ENCODE results near the gene SCRN1. TPM values are rescaled to one million over a fixed set of nuclear protein-coding genes. Genes with fewer than 3 reads are reported as not detected.
"Not testable (repeated sequence)": the region's sequence is repeated elsewhere in the genome, so short reads cannot be mapped to it uniquely, and the experiment has no call there.

Gene SCRN1
- total RNA-seq, 1 experiment from 2014 or later = 81.6 TPM

GRCh38 chr7:29893351-29893965 lies 96.1 kb downstream of the SCRN1 start:
- H3K9me3 ChIP-seq (replicated peaks) = no peaks in the 10 kb centered on the region
- no peaks in the 10 kb centered on the region for H3K4me1 ChIP-seq (replicated peaks)
- no peak overlapping the region for H3K4me3 ChIP-seq
- no peaks in the 10 kb centered on the region for H3K36me3 ChIP-seq
- no peak overlapping the region for H3K27ac ChIP-seq
- no peak for DNase-seq (ENCODE audit: low read depth in 1 of 2, low spot score in 2 of 2)
- H3K27me3 ChIP-seq (replicated peaks) = no peaks in the 10 kb centered on the region

GRCh38 chr7:29892231-29892630 lies 97.4 kb downstream of the SCRN1 start:
- H3K9me3 ChIP-seq (replicated peaks) = no peaks in the 10 kb centered on the region
- no peak overlapping the region for H3K4me3 ChIP-seq
- no peaks in the 10 kb centered on the region for H3K36me3 ChIP-seq
- no peaks in the 10 kb centered on the region for H3K27me3 ChIP-seq (replicated peaks)
- H3K27ac ChIP-seq = no peak overlapping the region
- H3K4me1 ChIP-seq (replicated peaks) = no peaks in the 10 kb centered on the region
- DNase-seq (ENCODE audit: low read depth in 1 of 2, low spot score in 2 of 2) = no peak

GRCh38 chr7:29891766-29892165 lies 97.8 kb downstream of the SCRN1 start:
- H3K36me3 ChIP-seq = no peaks in the 10 kb centered on the region
- H3K9me3 ChIP-seq (replicated peaks) = no peaks in the 10 kb centered on the region
- no peak overlapping the region for H3K4me3 ChIP-seq
- no peaks in the 10 kb centered on the region for H3K27me3 ChIP-seq (replicated peaks)
- H3K27ac ChIP-seq = no peak overlapping the region
- H3K4me1 ChIP-seq (replicated peaks) = no peaks in the 10 kb centered on the region
- no peak for DNase-seq (ENCODE audit: low read depth in 1 of 2, low spot score in 2 of 2)

- not testable (repeated sequence) for H3K4me1 ChIP-seq (replicated peaks); H3K27ac ChIP-seq; H3K9me3 ChIP-seq (replicated peaks); H3K36me3 ChIP-seq; H3K4me3 ChIP-seq; DNase-seq (ENCODE audit: low read depth in 1 of 2, low spot score in 2 of 2); H3K27me3 ChIP-seq (replicated peaks)
Measured at GRCh38 chr7:29890786-29891185, 98.8 kb downstream of the SCRN1 start.

GRCh38 chr7:29890251-29890650 lies 99.3 kb downstream of the SCRN1 start:
- Histone ChIP-seq H3K4me1 (replicated peaks) (no peaks in the 10 kb centered on the region), H3K27me3 (replicated peaks) (no peaks in the 10 kb centered on the region), H3K9me3 (replicated peaks) (no peaks in the 10 kb centered on the region), H3K27ac (no peak overlapping the region), H3K36me3 (no peaks in the 10 kb centered on the region), H3K4me3 (no peak overlapping the region)
- no peak for DNase-seq (ENCODE audit: low read depth in 1 of 2, low spot score in 2 of 2)

GRCh38 chr7:29889288-29889687 lies 100.3 kb downstream of the SCRN1 start:
- Histone ChIP-seq H3K36me3 (no peaks in the 10 kb centered on the region), H3K4me3 (no peak overlapping the region), H3K27me3 (replicated peaks) (no peaks in the 10 kb centered on the region), H3K9me3 (replicated peaks) (no peaks in the 10 kb centered on the region), H3K4me1 (replicated peaks) (no peaks in the 10 kb centered on the region), H3K27ac (no peak overlapping the region)
- no peak for DNase-seq (ENCODE audit: low read depth in 1 of 2, low spot score in 2 of 2)

GRCh38 chr7:29888006-29888405 lies 101.6 kb downstream of the SCRN1 start:
- Histone ChIP-seq H3K27ac (no peak overlapping the region), H3K27me3 (replicated peaks) (no peaks in the 10 kb centered on the region), H3K4me1 (replicated peaks) (no peaks in the 10 kb centered on the region), H3K4me3 (no peak overlapping the region), H3K9me3 (replicated peaks) (no peaks in the 10 kb centered on the region), H3K36me3 (no peaks in the 10 kb centered on the region)
- no peak for DNase-seq (ENCODE audit: low read depth in 1 of 2, low spot score in 2 of 2)

- DNase-seq (ENCODE audit: low read depth in 1 of 2, low spot score in 2 of 2) = no peak
- Histone ChIP-seq H3K4me3 (no peak overlapping the region), H3K9me3 (replicated peaks) (no peaks in the 10 kb centered on the region), H3K36me3 (no peaks in the 10 kb centered on the region), H3K27ac (no peak overlapping the region), H3K27me3 (replicated peaks) (no peaks in the 10 kb centered on the region), H3K4me1 (replicated peaks) (no peaks in the 10 kb centered on the region)
Measured at GRCh38 chr7:29886827-29887226, 102.8 kb downstream of the SCRN1 start.

- Histone ChIP-seq H3K27me3 (replicated peaks) (no peaks in the 10 kb centered on the region), H3K9me3 (replicated peaks) (no peaks in the 10 kb centered on the region), H3K36me3 (no peaks in the 10 kb centered on the region), H3K27ac (no peak overlapping the region), H3K4me3 (no peak overlapping the region), H3K4me1 (replicated peaks) (no peaks in the 10 kb centered on the region)
- DNase-seq (ENCODE audit: low read depth in 1 of 2, low spot score in 2 of 2) = no peak
Measured at GRCh38 chr7:29885626-29886025, 104.0 kb downstream of the SCRN1 start.

GRCh38 chr7:29884399-29885272 lies 105.0 kb downstream of the SCRN1 start:
- H3K4me3 ChIP-seq = no peak overlapping the region
- no peaks in the 10 kb centered on the region for H3K36me3 ChIP-seq
- no peaks in the 10 kb centered on the region for H3K4me1 ChIP-seq (replicated peaks)

GRCh38 chr7:29883462-29884398 lies 105.9 kb downstream of the SCRN1 start:
- no peak overlapping the region for H3K4me3 ChIP-seq
- no peaks in the 10 kb centered on the region for H3K9me3 ChIP-seq (replicated peaks)
- H3K27me3 ChIP-seq (replicated peaks) = no peaks in the 10 kb centered on the region
- no peaks in the 10 kb centered on the region for H3K36me3 ChIP-seq
- DNase-seq (ENCODE audit: low read depth in 1 of 2, low spot score in 2 of 2) = no peak
- H3K4me1 ChIP-seq (replicated peaks) = no peaks in the 10 kb centered on the region
- H3K27ac ChIP-seq = no peak overlapping the region

More at GRCh38 chr7:29884399-29885272, 105.0 kb downstream of the SCRN1 start:
- Histone ChIP-seq H3K27ac (no peak overlapping the region), H3K9me3 (replicated peaks) (no peaks in the 10 kb centered on the region), H3K27me3 (replicated peaks) (no peaks in the 10 kb centered on the region)
- DNase-seq (ENCODE audit: low read depth in 1 of 2, low spot score in 2 of 2) = no peak

- DNase-seq (ENCODE audit: low read depth in 1 of 2, low spot score in 2 of 2) = no peak
- Histone ChIP-seq H3K4me1 (replicated peaks) (no peaks in the 10 kb centered on the region), H3K36me3 (no peaks in the 10 kb centered on the region), H3K9me3 (replicated peaks) (no peaks in the 10 kb centered on the region), H3K27me3 (replicated peaks) (no peaks in the 10 kb centered on the region), H3K27ac (no peak overlapping the region), H3K4me3 (no peak overlapping the region)
Measured at GRCh38 chr7:29882481-29882880, 107.1 kb downstream of the SCRN1 start.

- Histone ChIP-seq H3K4me3 (no peak overlapping the region), H3K27ac (no peak overlapping the region), H3K27me3 (replicated peaks) (no peaks in the 10 kb centered on the region), H3K36me3 (no peaks in the 10 kb centered on the region), H3K4me1 (replicated peaks) (no peaks in the 10 kb centered on the region), H3K9me3 (replicated peaks) (no peaks in the 10 kb centered on the region)
- no peak for DNase-seq (ENCODE audit: low read depth in 1 of 2, low spot score in 2 of 2)
Measured at GRCh38 chr7:29881724-29882123, 107.9 kb downstream of the SCRN1 start.
